Activated CD8-positive, alpha-beta memory T cell treated with anti-CD3 and anti-CD28 coated beads, Interleukin-2, amount 50 U/mL, for 1 hour (primary cell): ENCODE measurements around the gene DEF6.

Source experiments
- DNase-seq: peaks from one replicate; pipeline ENCODE4 v3.0.0-alpha.2; 2020; ENCODE audit errors: extremely low read depth

Gene DEF6

DNA sequence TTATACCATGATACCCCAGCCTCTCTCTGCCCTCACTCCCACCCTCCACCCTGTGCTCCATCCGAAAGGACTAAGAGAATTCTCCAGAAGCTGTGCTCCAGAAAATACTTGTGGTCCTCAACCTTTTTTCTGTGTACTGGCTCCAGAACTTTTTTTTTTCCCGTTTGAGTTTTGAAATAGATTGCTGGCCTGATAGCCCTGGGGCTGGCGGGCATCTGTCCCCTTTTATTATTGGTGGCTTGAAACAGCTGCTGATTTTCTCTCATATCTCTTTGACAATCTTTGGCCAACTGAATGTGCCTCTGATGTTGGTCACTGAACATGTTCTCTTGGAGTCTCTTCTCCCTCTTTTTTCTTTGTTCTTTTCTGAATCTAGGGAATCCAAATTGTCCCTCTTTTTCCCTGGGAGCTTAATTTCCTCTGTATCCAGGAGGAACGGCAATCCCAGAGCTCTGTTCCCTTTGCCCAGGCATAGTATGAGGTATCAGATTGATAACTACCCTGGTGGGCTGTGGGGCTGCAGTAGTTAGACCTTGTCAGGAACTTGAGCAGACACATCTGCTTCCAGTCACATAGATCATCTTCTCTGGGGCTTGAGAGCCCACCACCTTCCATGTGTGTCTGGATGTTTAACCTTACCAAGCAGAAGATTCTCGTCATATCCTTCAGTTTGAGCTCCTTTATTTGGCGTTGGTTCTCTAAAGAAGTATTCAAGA is 46.4 kb downstream of the DEF6 start:
- DNase-seq, result no peak

- no peak for DNase-seq
These were observed 53.8 kb downstream of the DEF6 start for GRCh38 chr6:35351422-35351821.

- no peak for DNase-seq
These were observed 55.1 kb downstream of the DEF6 start for GRCh38 chr6:35352735-35353134.

GRCh38 chr6:35354361-35355135 is 56.9 kb downstream of the DEF6 start:
- no peak for DNase-seq

DNA sequence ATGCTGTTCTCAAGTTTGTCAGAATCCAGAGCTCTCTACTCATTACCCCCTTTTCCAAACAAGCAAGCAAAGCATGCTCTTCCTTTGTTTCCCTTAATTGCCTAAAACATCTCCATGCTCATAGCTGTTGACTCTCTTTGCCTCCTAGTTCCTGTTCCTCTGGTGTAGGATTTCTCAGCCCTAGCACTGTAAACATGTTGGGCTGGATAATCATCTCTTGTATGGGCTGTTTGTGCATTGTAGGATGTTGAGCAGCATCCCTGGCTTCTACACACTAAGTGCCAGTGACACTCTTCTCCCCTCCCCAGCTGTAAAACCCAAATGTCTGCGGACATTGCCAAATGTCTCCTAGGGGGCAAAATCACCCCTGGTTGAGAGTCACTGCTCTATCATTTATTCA is 58.8 kb downstream of the DEF6 start:
- DNase-seq, result no peak

DNA sequence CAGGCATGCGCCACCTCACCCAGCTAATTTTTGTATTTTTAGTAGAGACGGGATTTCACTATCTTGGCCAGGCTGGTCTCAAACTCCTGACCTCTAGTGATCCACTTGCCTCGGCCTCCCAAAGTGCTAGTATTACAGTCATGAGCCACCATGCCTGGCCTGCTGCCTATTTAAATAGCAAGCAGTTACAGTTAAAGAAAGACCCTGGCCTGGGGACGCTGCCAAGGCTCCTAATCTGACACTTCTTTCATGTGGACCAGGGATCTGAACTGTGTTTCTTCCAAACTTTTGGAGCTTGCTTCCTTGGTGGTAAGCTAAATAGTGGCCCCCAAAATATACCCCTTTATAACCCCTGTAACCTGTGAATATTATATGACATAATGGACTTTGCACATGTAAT is 60.1 kb downstream of the DEF6 start:
- DNase-seq, result no peak

GRCh38 chr6:35358086-35358485 is 60.5 kb downstream of the DEF6 start:
- DNase-seq, result no peak

DNA sequence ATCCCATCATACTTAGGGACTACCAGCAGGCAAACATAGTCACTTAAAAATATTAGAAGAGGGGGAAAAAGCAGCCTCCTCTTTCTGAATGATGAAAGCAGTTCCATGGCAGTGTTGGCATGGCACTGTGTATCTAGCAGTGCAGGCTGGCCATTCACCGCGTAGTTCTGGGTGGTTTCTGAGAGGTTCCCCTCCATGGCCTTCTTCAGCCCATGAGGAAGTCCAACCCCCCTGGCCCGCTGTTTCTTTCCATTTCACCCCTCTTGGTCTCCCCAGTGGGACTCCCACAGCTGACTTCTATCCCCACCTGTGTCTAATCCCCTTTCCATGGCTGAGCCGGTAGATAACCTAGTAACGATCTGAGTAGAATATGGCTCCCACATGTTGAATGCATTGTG is 61.7 kb downstream of the DEF6 start:
- no peak for DNase-seq

- DNase-seq, result no peak
These were observed 62.2 kb downstream of the DEF6 start for GRCh38 chr6:35359744-35360348.

DNA sequence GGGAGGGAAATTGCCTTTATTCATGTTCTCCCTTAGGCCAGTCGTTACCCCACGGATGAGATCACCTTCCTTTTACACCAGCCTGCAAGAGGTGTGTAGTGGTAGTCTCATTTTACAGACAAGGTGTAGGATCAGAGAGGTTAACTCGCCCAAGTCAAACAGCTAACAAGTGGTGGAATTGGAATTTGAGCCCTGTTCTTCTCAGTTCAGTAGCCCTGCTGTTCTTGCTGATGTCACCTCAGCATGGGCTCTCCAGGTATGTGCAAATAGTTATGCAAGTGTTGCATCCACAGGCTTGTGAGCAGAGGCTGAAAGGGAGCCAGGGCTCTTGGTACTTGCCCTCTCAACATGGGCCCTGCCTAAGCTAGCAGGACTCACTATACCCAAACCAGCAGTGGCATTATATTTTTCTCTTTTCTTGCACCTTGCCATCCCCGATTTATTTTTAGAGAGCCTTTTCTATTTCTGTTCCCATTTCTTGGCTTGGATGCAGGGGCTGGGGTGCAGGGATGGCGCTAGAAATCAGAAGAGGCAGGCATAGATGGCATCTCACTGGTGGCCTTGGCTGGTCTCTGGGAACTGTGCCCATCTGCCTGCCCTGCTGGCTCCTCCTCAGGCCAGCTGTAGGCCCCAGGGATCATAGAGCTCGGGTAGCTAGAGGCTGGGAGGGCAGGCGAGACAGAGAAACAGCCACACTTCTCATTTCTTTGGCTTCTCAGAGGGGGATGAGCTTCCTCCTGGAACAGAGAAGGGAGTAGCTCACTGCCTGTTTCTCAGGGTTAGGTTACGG is 62.9 kb downstream of the DEF6 start:
- DNase-seq, result no peak

DNA sequence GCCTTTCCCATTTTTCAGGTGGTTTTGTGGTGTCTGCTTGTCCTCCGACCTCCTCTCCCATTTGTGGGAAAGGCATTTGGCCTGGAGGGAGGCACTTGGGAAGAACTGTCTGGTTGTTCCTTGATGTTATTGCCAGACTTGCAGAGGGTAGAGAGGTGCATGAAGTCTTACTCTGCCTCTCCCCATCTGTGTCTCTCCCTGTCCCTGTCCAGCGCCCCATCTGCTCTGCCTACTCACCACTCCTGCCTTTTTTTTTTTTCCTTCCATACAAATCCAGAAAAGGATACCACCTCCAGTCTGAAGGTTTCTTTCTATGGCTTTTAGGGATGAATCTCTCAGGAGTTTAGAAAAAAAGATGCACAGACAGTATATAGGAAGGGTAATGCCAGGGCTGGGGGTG is 64.6 kb downstream of the DEF6 start:
- no peak for DNase-seq

- DNase-seq, result no peak
These were observed 65.7 kb downstream of the DEF6 start for GRCh38 chr6:35363293-35363750.

- DNase-seq, result no peak
These were observed 68.1 kb downstream of the DEF6 start for GRCh38 chr6:35365594-35366203.

- no peak for DNase-seq
These were observed 68.6 kb downstream of the DEF6 start for GRCh38 chr6:35366204-35366596.

DNA sequence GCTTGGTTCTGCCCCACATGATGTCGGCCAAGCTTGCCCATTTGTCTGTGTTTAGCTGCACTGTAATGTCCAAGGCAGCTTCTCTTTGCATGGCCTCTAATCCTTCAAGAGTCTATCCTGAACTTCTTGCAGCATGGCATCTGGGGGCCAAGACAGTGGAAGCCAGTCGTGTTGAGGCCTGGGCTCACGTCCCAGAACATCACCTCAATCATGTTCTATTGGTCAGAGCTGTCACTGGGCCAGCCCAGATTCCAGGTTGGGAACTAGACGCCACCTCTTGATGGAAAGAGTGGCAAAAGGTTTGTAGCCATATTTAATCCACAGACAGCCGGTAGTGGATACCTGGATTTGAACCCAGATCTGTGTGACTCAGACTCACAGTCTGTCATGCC is 70.0 kb downstream of the DEF6 start:
- no peak for DNase-seq

GRCh38 chr6:35368038-35368887 is 70.6 kb downstream of the DEF6 start:
- no peak for DNase-seq

- DNase-seq, result peak; percentile 20
These were observed 72.6 kb downstream of the DEF6 start for GRCh38 chr6:35370124-35370741.

DNA sequence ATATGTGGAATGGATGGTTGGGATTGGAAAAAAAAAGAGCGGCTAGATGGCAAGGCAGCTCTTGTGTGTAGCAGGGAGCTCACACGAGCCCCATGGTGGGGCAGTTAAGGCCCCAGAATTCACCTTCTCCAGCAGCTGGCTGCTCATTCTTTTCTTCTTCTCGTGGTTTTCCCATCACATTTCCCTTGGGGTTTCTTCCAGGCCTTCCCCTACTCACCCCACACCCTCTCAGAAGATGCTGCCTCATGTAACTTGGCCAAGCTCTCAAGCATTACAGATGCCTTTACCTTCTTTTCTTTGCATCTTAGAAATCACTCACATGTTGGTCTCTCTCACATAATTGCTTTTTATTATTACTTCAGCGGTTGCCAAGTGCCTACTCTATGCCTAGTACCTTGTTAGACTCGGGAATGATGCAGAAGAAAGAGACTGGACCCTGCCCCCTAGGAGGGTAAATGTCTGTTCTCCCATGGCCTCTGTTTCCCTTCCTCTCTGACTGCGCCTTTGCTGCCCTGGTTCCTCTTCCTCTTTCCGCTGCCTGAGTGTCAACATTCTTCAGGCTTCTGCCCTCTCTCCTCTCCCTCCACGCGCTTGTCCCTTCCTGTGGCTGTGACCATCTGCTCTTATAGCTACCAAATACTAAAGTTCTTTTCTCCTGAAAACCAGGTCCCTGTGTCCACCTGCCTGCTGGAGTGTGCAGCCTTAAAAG is 73.3 kb downstream of the DEF6 start:
- DNase-seq, result no peak
